Liver (tissue), 9 donors: ENCODE results near the gene GABBR2. TPM values are rescaled to one million over a fixed set of nuclear protein-coding genes. Genes with fewer than 3 reads are reported as not detected.

Experiments
- DNase-seq: peaks from one replicate; pipeline ENCODE4 v3.0.0-alpha.2; 2017; ENCODE audit warnings: low spot score
- H3K27ac ChIP-seq, 2 donors: one replicate each; pipeline ENCODE4 v1.7.0; 2013; ENCODE audit warnings: inconsistent platforms in 2 of 2, low read length in 2 of 2, control low read depth in 1 of 2, low read depth in 1 of 2, mild to moderate bottlenecking in 1 of 2
- H3K27me3 ChIP-seq, 4 donors: one replicate each; pipeline versions ENCODE4 v1.6.1 to v1.7.0; 2013; ENCODE audit warnings: low read length in 3 of 4, inconsistent platforms in 1 of 4, mild to moderate bottlenecking in 1 of 4, moderate library complexity in 1 of 4; ENCODE audit not compliant: control insufficient read depth in 4 of 4, insufficient read depth in 4 of 4
- H3K36me3 ChIP-seq, 4 donors: one replicate each; pipeline versions ENCODE4 v1.6.1 to v1.7.0; 2013; ENCODE audit warnings: low read length in 3 of 4, mild to moderate bottlenecking in 3 of 4, low read depth in 1 of 4, moderate library complexity in 1 of 4; ENCODE audit not compliant: control insufficient read depth in 4 of 4, insufficient read depth in 3 of 4
- H3K4me1 ChIP-seq, 4 donors: one replicate each; pipeline versions ENCODE4 v1.6.1 to v1.7.0; 2013; ENCODE audit warnings: low read length in 3 of 4, mild to moderate bottlenecking in 3 of 4, moderate library complexity in 1 of 4; ENCODE audit not compliant: control insufficient read depth in 4 of 4, insufficient read depth in 4 of 4
- H3K4me3 ChIP-seq, 3 donors: one replicate each; pipeline versions ENCODE4 v1.6.1 to v1.7.0; 2013; ENCODE audit warnings: low read length in 3 of 3, control low read depth in 1 of 3, low read depth in 1 of 3, mild to moderate bottlenecking in 1 of 3
- H3K9ac ChIP-seq, 2 donors: one replicate each; pipeline ENCODE4 v1.7.0; 2013; ENCODE audit warnings: low read length in 2 of 2, mild to moderate bottlenecking in 2 of 2, moderate library complexity in 2 of 2, control low read depth in 1 of 2, low read depth in 1 of 2
- H3K9me3 ChIP-seq, 4 donors: one replicate each; pipeline versions ENCODE4 v1.6.1 to v1.7.0; 2013; ENCODE audit warnings: low read length in 3 of 4; ENCODE audit not compliant: control insufficient read depth in 4 of 4
- ATF3 ChIP-seq: IDR thresholded peaks from 2 replicates; pipeline ENCODE4 v1.6.1; 2016; ENCODE audit warnings: antibody characterized with exemption
- CTCF ChIP-seq: fragments of 150-350 bp; IDR thresholded peaks from 2 replicates; pipeline ENCODE4 v1.5.1; 2017; ENCODE audit warnings: improper control_type of control experiment, low read depth, low read length; ENCODE audit not compliant: missing input control
- EGR1 ChIP-seq, 2 donors: IDR thresholded peaks; 2 replicates each; pipeline ENCODE4 v1.6.1; 2016 to 2018; ENCODE audit warnings: antibody characterized with exemption in 2 of 2, low read depth in 2 of 2
- FOXA1 ChIP-seq: IDR thresholded peaks from 2 replicates; pipeline ENCODE4 v1.6.1; 2016; ENCODE audit warnings: antibody characterized with exemption
- HNF4A ChIP-seq, 2 donors: conservative IDR thresholded peaks; 2 replicates each; pipeline ENCODE4 v1.6.1; 2016; ENCODE audit warnings: antibody characterized with exemption in 2 of 2, mild to moderate bottlenecking in 2 of 2
- JUND ChIP-seq, 2 donors: IDR thresholded peaks; 2 replicates each; pipeline ENCODE4 v1.6.1; 2016; ENCODE audit warnings: antibody characterized with exemption in 2 of 2
- RAD21 ChIP-seq, 2 donors: IDR thresholded peaks; 2 replicates each; pipeline ENCODE4 v1.6.1; 2016; ENCODE audit warnings: antibody characterized with exemption in 2 of 2, mild to moderate bottlenecking in 2 of 2
- RXRA ChIP-seq, 2 donors: IDR thresholded peaks; 2 replicates each; pipeline ENCODE4 v1.6.1; 2017 to 2018; ENCODE audit warnings: antibody characterized with exemption in 2 of 2, mild to moderate bottlenecking in 1 of 2
- SP1 ChIP-seq: IDR thresholded peaks from 2 replicates; pipeline ENCODE4 v1.6.1; 2018; ENCODE audit warnings: antibody characterized with exemption, mild to moderate bottlenecking
- ZBTB33 ChIP-seq: IDR thresholded peaks from 2 replicates; pipeline ENCODE4 v1.6.1; 2016; ENCODE audit warnings: antibody characterized with exemption
- WGBS: extraction: QIAGEN DNeasy Blood & Tissue Kit; methylation state at CpG from one replicate; pipeline ENCODE4 v1.1.7; 2013; 5-methylcytosine and 5-hydroxymethylcytosine counted together
- polyA plus RNA-seq, 2 donors: library from polyadenylated mRNA; stranded (reverse) in 1 of 2; unstranded in 1 of 2; fragments of 200-250 nt in 1 of 2; fragments of >200 nt in 1 of 2; fragmentation: Nextera tagmentation in 1 of 2; extraction: Ambion mirVana in 1 of 2; gene quantifications; one replicate each; pipeline versions ENCODE4 v1.2.1 to v1.2.3, GENCODE V29; 2013 to 2015
- total RNA-seq, 2 donors: library from RNA; depleted of rRNA; stranded (reverse); fragments of >200 nt; gene quantifications; one replicate each; pipeline ENCODE4 v1.2.3, GENCODE V29; 2014
- TF ChIP-seq, protein P1 (sequence below): IDR thresholded peaks from 2 replicates; pipeline ENCODE4 v1.6.1; 2016; ENCODE audit warnings: antibody characterized with exemption
- donor health status: healthy.
- donor health status: healthy.
- donor health status: healthy.
- donor health status: healthy.
- donor health status: healthy.

GABBR2 gene
- total and polyA plus RNA-seq, 4 donors: 0.03 to 0.23 (median 0.08) TPM; not detected in 1

GRCh38 chr9:98351370-98351769, 357.4 kb downstream of the GABBR2 start:
- no peak for DNase-seq
- TF ChIP-seq JUND (IDR thresholded peaks at IDR 0.05): no peak
- TF ChIP-seq, protein P1, sequence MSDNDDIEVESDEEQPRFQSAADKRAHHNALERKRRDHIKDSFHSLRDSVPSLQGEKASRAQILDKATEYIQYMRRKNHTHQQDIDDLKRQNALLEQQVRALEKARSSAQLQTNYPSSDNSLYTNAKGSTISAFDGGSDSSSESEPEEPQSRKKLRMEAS: no peak
- Histone ChIP-seq H3K27ac (no peak overlapping the region), H3K36me3 (no peaks in the 10 kb centered on the region), H3K27me3 (no peaks in the 10 kb centered on the region), H3K4me1 (no peaks in the 10 kb centered on the region), H3K4me3 (no peak overlapping the region), H3K9me3 (peaks cover 0 to 2% (median 0%) of the 10 kb centered on the region in 4 donors), H3K9ac (no peak overlapping the region)
- WGBS: 0% methylated on average over 1 of the region's 1 CpG

DNA sequence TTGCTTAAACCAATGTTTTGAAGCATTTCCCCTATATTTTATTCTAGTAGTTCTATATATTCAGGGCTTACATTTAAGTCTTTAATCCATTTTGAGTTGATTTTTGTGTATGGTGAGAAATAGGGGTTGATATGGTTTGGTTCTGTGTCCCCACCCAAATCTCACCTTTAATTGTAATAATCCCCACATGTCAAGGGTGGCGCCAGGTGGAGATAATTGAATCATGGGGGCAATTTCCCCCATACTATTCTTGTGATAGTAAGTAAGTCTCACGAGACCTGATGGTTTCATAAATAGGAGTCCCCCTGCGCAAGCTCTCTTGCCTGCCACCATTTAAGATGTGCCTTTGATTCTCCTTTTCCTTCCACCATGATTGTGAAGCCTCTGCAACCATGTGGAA, 361.1 kb downstream of the GABBR2 start:
- H3K9me3 ChIP-seq: peaks cover 0 to 2% (median 0%) of the 10 kb centered on the region in 4 donors
- H3K9ac ChIP-seq: no peak overlapping the region
- no peaks in the 10 kb centered on the region for H3K36me3 ChIP-seq
- 82% methylated on average over 3 of the region's 3 CpGs for WGBS
- DNase-seq: no peak
- TF ChIP-seq ATF3: no peak
- H3K27ac ChIP-seq: no peak overlapping the region
- no peaks in the 10 kb centered on the region for H3K27me3 ChIP-seq
- H3K4me3 ChIP-seq: no peak overlapping the region
- H3K4me1 ChIP-seq: no peaks in the 10 kb centered on the region

DNA sequence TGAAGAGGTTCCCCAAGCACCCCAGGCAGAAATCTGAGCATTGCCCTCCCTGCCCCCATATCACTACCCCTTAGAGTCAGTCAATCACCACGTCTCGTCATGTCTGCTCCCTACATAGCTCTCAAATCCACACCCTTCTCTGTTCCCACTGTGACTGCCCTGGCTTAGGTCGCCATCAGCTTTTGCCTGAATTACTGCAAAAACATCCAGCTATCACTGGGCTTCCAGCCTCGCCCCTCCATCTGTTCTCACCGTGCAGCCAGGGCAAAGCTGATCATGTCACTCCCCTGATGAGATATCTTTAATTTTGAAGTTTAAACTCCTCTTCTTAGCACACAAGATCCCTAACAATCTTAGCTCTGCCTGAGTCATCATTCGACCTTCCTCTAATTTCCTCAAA, 363.7 kb downstream of the GABBR2 start:
- Histone ChIP-seq H3K36me3 (no peaks in the 10 kb centered on the region), H3K27ac (no peak overlapping the region), H3K4me1 (no peaks in the 10 kb centered on the region), H3K27me3 (peaks cover 0 to 3% (median 0%) of the 10 kb centered on the region in 4 donors), H3K4me3 (no peak overlapping the region), H3K9me3 (no peaks in the 10 kb centered on the region), H3K9ac (no peak overlapping the region)
- no peak for TF ChIP-seq SP1
- no peak for TF ChIP-seq FOXA1
- no peak for TF ChIP-seq HNF4A (conservative IDR thresholded peaks at IDR 0.05)
- no peak for TF ChIP-seq CTCF
- no peak for TF ChIP-seq ZBTB33
- no peak for TF ChIP-seq RXRA (IDR thresholded peaks at IDR 0.05)
- no peak for TF ChIP-seq EGR1 (IDR thresholded peaks at IDR 0.05; ENCODE audit: low read depth in 2 of 2)
- no peak for TF ChIP-seq RAD21 (IDR thresholded peaks at IDR 0.05)
- WGBS: 62% methylated on average over 6 of the region's 6 CpGs
- DNase-seq: no peak
